Measurements from ENCODE around the gene TSPEAR.
"Not testable (repeated sequence)": the region's sequence is repeated elsewhere in the genome, so short reads cannot be mapped to it uniquely, and the experiment has no call there.

TSPEAR gene

DNA sequence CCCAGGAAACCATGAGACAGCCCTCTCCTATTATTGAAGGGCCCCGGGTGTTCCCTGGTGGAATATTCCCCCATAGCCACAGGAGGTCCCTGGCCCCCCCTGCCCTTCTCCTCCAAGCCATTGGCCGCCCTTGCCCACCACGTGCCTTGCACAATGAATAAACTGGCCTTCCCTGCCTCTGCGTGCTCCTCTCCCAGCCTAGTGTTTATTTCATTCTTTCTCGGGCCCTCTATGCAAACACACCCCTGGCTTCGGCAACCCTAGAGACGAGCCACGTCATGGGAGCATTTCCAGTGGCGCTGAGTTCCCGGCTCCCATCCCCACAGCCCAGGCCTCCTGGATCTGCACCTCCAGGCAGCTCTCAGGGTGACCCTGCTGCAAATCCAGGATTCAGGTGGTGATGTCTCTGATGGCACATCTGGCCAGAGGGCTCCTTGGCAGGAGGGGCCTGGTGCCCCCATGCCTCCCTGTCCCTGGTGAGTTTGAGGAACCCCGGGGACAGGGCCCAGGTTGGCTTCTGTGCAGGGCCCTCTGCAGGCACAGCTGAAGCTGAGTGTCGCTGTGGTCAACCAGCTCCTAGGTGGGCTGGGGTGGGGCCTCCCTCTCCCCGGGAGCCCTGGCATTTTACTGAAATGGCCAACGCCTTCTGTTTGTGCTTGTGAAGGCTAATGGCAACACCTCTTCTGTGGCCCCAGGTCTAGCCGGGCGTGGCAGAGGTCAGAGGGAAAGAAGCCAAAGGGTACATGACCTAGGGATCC is 8.2 kb downstream of the TSPEAR start:
- H3K36me3 Mint-ChIP-seq, result peaks cover 6% of the 10 kb centered on the region
- peaks cover 41% of the 10 kb centered on the region for H3K27me3 Mint-ChIP-seq
- no peak overlapping the region for H3K27ac Mint-ChIP-seq
- H3K9me3 Mint-ChIP-seq, result no peaks in the 10 kb centered on the region
- H3K4me1 Mint-ChIP-seq, result peaks cover 7% of the 10 kb centered on the region
- no peak overlapping the region for H3K4me3 Mint-ChIP-seq

DNA sequence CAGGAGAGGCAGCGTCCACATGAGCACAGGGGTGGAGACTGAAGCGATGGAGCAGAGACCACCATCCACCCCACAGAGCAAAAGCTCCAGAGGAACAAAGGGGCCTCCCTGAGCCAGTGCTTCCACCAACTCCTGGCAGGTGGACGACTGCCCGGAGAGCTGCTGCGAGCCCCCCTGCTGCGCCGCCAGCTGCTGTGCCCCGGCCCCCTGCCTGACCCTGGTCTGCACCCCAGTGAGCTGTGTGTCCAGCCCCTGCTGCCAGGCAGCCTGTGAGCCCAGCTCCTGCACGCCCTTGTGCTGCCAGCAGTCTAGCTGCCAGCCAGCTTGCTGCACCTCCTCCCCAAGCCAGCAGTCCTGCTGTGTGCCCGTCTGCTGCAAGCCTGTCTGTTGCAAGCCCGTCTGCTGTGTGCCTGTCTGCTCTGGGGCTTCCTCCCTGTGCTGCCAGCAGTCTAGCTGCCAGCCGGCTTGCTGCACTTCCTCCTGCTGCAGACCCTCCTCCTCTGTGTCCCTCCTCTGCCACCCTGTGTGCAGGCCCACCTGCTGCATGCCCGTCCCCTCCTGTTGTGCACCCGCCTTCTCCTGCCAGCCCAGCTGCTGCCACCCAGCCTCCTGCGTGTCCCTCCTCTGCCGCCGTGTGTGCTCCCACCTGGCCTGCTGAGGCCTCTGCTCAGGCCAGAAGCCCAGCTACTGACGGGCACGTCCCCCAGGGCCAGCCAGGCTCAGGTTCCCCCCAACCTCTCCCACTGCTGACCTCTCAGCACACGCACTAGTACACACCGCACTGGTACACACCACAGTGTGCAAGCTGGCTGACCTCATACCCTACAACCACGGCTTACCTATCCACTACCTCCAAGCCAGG is 9.0 kb downstream of the TSPEAR start:
- Mint-ChIP-seq H3K27ac (no peak overlapping the region), H3K27me3 (peaks cover 46% of the 10 kb centered on the region)

DNA sequence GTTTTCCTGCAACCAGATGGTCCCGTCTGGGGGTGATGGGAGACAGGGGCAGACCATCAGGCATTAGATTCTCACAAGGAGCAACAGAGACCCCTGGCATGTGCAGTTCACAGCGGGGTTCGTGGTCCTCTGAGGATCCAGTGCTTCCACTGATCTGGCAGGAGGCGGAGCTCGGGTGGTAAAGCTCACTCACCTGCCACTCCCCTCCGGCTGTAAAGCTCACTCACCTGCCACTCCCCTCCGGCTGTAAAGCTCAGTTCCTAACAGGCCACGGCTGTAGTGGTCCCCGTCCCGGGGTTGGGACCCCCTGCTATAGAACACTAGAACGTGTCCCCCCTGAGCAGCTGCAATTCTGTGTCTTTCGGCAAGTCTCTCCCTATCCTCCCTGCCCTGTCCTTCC is 9.8 kb downstream of the TSPEAR start:
- Mint-ChIP-seq H3K9me3 (no peaks in the 10 kb centered on the region), H3K36me3 (peaks cover 6% of the 10 kb centered on the region), H3K4me1 (peaks cover 9% of the 10 kb centered on the region), H3K27ac (no peak overlapping the region), H3K27me3 (peaks cover 45% of the 10 kb centered on the region), H3K4me3 (no peak overlapping the region)

More for the DNA sequence above, 9.0 kb downstream of the TSPEAR start:
- Mint-ChIP-seq H3K4me3 (no peak overlapping the region), H3K4me1 (peaks cover 10% of the 10 kb centered on the region), H3K36me3 (peaks cover 6% of the 10 kb centered on the region), H3K9me3 (no peaks in the 10 kb centered on the region)

DNA sequence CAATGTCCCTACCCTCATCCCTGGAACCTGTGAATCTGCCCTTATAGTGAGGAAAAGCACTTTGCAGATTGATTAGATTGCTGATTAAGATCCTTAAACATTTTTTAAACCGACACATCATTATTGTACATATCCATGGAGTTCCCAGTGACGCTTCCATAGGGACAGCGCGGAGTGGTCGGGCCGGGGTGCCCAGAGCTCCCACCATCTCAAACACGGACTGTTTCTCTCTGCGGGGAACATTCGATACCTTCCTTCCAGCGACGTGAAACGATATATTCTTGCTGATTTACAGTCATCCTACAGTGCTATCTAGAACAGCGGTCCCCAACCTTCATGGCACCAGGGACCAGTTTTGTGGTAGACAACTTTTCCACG is 10.4 kb downstream of the TSPEAR start:
- no peaks in the 10 kb centered on the region for H3K9me3 Mint-ChIP-seq
- H3K36me3 Mint-ChIP-seq, result peaks cover 6% of the 10 kb centered on the region
- H3K4me1 Mint-ChIP-seq, result peaks cover 9% of the 10 kb centered on the region
- no peak overlapping the region for H3K4me3 Mint-ChIP-seq
- peak overlapping the region; percentile 35 for H3K27ac Mint-ChIP-seq
- peaks cover 45% of the 10 kb centered on the region for H3K27me3 Mint-ChIP-seq

DNA sequence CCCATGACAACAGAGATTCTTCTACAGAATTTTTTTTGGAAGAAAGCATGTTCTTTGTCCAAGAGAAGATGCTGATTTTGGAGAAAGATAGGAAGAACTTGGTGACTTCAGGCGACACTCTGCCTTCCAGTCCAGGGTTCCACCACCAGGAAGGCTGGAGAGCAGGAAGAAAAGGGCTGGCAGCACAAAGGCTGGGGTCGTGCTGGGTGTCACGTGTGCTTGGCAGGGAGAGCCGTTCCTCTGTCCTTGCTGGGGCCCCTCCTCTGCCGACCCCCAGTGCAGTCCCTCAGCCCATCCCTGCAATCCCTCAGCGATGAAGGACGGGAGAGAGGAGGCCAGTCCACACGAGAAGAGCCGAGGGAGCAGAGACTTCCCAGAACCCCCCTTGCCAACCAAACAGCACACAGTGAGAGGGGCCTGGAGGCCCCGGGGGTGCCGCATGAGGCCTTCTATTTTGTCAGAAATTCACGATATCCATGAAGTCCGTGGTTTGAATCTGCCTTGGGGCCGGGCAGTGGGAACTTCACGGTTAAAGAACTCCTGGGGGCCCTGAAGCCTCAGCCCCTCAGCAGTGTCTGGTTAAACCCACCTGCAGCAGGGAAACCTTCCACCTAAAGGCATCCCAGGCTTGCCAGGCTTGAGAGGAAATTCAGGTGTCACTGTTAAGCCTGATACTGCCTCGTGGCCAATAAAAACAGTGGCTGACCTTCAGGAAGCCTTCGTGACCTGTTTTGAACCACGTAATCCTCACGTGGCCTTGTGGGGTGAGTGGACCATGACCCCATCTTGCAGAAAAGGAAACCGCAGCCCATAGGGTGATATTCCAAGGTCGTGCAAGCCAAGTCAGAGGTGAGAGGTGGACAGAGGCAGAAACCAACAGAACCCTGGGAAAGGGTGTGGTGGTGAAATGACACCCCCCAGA is 11.0 kb downstream of the TSPEAR start:
- H3K4me3 Mint-ChIP-seq, result no peak overlapping the region
- peaks cover 40% of the 10 kb centered on the region for H3K27me3 Mint-ChIP-seq
- H3K9me3 Mint-ChIP-seq, result no peaks in the 10 kb centered on the region
- H3K27ac Mint-ChIP-seq, result no peak overlapping the region
- peaks cover 2% of the 10 kb centered on the region for H3K36me3 Mint-ChIP-seq
- H3K4me1 Mint-ChIP-seq, result peaks cover 10% of the 10 kb centered on the region

DNA sequence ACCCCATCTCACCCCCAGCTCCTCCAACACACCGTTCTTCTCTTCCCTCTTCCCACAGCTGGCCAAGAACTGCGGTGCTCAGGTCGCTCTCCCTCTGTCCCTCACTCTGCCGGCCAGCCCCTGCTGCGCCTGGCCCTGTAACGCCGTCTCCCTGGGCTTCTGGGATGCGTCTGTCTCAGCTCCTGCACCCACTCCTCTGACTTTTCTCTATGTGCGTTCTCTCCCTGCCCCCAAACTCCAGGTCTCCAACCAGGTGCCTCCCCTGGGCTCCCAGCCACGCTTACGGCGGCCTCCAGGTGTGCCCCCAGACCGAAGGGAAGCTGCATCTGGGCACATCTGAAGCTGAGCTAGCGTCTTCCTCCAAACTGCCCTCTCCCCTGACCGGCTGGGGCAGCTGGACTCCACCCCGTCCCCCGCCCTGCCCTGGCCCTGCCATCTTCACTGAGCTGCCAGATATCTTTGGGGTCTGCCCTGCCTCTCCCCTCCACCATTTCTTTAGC is 11.8 kb downstream of the TSPEAR start:
- Mint-ChIP-seq H3K27ac (no peak overlapping the region), H3K9me3 (no peaks in the 10 kb centered on the region), H3K4me3 (peak overlapping the region; percentile 30), H3K4me1 (peaks cover 16% of the 10 kb centered on the region), H3K27me3 (peaks cover 34% of the 10 kb centered on the region), H3K36me3 (no peaks in the 10 kb centered on the region)

DNA sequence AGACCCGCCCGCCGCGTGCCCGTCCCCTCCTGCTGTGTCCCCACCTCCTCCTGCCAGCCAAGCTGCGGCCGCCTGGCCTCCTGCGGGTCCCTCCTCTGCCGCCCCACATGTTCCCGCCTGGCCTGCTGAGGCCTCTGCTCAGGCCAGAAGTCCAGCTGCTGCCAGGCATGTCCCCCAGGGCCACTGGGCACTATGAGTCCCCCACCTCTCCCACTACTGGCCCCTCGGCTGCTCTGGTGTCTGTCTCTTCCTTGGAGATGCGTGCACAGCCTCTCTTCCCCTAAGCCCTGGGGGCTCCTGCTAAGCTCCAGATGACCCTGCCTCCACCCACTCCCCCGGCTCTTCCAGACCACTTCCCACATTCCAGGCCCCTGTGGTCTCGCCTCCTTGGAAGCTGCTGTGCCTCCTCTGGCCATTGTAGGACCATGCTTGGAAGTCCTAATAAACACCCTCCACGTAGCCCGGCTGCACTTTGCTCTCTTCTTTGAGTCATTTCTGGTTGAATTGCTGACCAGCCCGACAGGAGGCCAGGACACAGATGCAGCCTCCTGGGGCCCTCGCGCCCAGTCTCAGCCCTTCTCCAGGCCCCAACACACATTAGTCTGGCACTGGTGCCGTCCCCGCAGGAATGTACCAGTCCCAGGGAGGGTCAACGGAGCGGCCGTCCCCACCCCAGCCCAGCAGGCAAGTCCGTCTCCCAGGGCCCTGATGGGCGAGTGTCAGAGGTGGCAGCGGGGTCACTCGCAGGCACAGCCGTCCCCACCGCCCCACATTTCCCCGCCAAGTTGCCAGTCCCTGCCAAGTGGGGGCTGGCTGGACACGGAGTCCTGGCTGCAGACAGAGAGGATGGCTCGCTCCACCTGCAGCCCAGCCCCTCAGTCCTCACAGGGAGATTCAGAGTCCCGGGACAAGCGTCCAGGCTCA is 13.3 kb downstream of the TSPEAR start:
- Mint-ChIP-seq H3K36me3 (peaks cover 2% of the 10 kb centered on the region), H3K27ac (no peak overlapping the region), H3K27me3 (peaks cover 28% of the 10 kb centered on the region), H3K4me3 (no peak overlapping the region), H3K9me3 (peaks cover 10% of the 10 kb centered on the region), H3K4me1 (peaks cover 20% of the 10 kb centered on the region)

DNA sequence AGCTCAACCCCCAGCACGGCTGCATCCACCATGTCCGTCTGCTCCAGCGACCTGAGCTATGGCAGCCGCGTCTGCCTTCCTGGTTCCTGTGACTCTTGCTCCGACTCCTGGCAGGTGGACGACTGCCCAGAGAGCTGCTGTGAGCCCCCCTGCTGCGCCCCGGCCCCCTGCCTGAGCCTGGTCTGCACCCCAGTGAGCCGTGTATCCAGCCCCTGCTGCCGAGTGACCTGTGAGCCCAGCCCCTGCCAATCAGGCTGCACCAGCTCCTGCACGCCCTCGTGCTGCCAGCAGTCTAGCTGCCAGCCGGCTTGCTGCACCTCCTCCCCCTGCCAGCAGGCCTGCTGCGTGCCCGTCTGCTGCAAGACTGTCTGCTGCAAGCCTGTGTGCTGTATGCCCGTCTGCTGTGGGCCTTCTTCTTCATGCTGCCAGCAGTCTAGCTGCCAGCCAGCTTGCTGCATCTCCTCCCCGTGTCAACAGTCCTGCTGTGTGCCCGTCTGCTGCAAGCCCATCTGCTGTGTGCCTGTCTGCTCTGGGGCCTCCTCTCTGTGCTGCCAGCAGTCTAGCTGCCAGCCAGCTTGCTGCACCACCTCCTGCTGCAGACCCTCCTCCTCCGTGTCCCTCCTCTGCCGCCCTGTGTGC is 14.1 kb downstream of the TSPEAR start, which contains the start of gene KRTAP10-12:
TSS of gene KRTAP10-12 (plus strand) at position 1 of the 639 bp plus-strand sequence. CDS start at position 31, 30 bp downstream.
- H3K27me3 Mint-ChIP-seq, result peaks cover 22% of the 10 kb centered on the region

DNA sequence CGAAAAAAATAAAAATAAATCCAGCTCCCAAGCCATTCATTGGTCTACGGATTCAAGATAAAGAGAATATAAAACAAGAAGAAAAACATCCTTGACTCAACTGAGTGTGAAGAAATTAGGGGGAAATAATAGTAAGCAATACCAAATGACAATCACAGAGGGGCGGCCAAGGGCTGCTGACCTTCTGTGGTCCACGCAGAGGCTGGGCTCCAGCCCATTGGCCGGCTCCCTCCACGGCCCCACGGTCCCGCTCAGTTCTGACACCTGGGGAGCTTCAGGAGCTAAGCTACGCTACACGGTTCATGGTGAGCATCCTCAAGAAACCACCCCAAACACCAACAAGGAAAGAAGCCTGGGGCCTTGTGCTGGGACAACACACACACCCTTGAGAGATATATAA is 14.8 kb downstream of the TSPEAR start:
- Mint-ChIP-seq H3K4me1 (peaks cover 28% of the 10 kb centered on the region), H3K36me3 (peaks cover 4% of the 10 kb centered on the region), H3K9me3 (peaks cover 18% of the 10 kb centered on the region), H3K4me3 (no peak overlapping the region), H3K27me3 (peaks cover 18% of the 10 kb centered on the region), H3K27ac (no peak overlapping the region)

More for the DNA sequence above, 14.1 kb downstream of the TSPEAR start, which contains the start of gene KRTAP10-12:
- H3K36me3 Mint-ChIP-seq, H3K4me3 Mint-ChIP-seq, H3K27ac Mint-ChIP-seq: not testable (repeated sequence)
- H3K4me1 Mint-ChIP-seq, result peaks cover 21% of the 10 kb centered on the region
- peaks cover 18% of the 10 kb centered on the region for H3K9me3 Mint-ChIP-seq

DNA sequence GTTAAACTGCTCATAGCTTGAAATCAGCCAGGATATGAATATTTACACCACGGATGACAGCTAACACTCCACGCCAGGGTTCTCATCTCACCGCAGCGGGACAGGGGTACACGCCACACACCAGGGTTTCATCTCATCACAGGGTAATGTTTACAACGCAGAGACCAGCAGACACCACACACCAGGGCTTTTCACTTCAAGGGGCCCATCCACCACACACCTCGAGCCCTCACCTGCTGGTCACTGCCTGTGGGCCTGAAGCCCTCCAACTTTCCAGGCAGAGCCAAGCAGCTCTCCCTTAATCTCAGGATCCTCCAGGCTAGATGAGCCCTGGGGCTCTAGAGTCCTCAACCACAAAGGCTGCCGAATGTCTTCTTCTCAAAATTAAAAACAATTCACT is 15.7 kb downstream of the TSPEAR start:
- Mint-ChIP-seq H3K27ac (no peak overlapping the region), H3K4me3 (no peak overlapping the region), H3K4me1 (peaks cover 35% of the 10 kb centered on the region), H3K36me3 (peaks cover 4% of the 10 kb centered on the region), H3K27me3 (peaks cover 18% of the 10 kb centered on the region), H3K9me3 (peaks cover 18% of the 10 kb centered on the region)

DNA sequence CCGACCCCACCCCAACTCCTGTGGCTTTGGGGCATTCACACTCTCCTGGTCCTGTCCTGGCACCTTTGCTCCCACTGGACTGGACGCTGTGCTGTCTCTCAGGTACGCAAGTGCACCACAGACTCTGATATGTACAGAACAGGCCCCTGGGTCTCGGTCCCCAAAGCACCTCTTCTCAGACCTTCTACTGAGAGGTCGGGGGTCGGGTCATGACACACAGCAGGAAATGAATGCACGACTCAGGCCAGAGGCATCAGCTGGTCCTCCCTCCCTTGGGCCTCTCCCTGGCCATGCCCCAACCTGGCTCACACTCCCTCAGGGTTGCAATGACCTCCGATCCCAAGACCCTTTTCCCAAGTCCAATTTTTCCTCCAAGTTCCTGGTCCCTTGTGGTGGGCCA is 16.2 kb downstream of the TSPEAR start:
- H3K4me3 Mint-ChIP-seq, result no peak overlapping the region
- peaks cover 18% of the 10 kb centered on the region for H3K9me3 Mint-ChIP-seq
- peaks cover 18% of the 10 kb centered on the region for H3K27me3 Mint-ChIP-seq
- H3K4me1 Mint-ChIP-seq, result peaks cover 35% of the 10 kb centered on the region
- H3K27ac Mint-ChIP-seq, result no peak overlapping the region
- H3K36me3 Mint-ChIP-seq, result peaks cover 4% of the 10 kb centered on the region

DNA sequence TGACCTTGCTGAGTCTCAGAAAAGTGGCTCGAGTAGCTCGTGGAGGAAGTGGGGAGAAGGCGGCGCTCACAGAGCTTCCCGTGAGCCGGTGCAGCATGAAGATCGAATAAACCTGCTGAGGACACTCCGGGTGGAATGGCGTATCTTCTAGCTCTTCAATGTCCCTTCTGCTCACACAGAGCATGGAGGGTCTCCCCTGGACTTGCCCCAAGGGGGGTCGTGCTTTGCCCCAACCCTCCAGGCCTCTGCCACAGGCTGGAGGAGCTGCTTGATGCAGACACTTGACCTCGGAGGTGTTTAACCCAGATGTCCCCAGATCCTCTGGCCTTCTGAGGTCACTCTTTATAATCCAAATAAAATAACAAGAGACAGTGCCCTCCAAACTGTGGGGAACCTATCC is 16.6 kb downstream of the TSPEAR start:
- Mint-ChIP-seq H3K36me3 (peaks cover 4% of the 10 kb centered on the region), H3K27ac (no peak overlapping the region), H3K9me3 (peaks cover 18% of the 10 kb centered on the region), H3K27me3 (peaks cover 16% of the 10 kb centered on the region), H3K4me3 (no peak overlapping the region), H3K4me1 (peaks cover 35% of the 10 kb centered on the region)

DNA sequence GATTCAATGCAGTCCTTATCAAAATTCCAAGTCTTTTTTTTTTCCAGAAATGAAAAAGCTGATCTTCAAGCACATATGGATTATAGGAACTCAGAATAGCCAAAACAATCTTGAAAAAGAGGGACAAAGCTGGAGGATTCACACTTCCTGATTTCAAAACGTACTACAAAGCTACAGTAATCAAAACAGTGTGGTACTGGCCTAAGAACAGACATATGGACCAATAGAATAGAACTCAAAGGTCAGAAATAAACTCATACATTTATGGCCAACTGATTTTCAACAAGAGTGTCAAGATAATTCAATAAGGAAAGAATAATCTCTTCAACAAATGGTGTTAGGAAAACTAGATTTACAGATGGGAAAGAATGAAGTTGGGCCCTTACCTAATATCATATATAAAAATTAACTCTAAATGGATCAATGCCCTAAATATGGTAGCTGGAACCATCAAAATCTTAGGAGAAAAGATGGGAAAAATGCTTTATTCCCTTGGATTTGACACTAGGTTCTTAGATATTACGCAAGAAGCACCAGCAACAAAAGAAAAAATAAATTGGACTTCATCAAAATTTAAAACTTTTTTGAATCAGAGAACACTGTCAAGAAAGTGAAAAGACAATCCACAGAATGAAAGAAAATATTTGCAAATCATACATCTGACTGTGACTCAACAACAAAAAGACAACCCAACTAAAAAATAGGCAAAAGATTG is 18.4 kb downstream of the TSPEAR start:
- peaks cover 8% of the 10 kb centered on the region for H3K27me3 Mint-ChIP-seq
- H3K9me3 Mint-ChIP-seq, result peaks cover 18% of the 10 kb centered on the region
- peaks cover 31% of the 10 kb centered on the region for H3K4me1 Mint-ChIP-seq
- H3K4me3 Mint-ChIP-seq, result no peak overlapping the region
- H3K36me3 Mint-ChIP-seq, result peaks cover 4% of the 10 kb centered on the region
- H3K27ac Mint-ChIP-seq, result no peak overlapping the region

Data from activated naive CD4-positive, alpha-beta T cell treated with anti-CD3 and anti-CD28 coated beads, Interleukin-2, amount 50 U/mL, for 24 hours (primary cell).